ENCODE data around the gene PDRG1. TPM values are rescaled to one million over a fixed set of nuclear protein-coding genes. Genes with fewer than 3 reads are reported as not detected.

The PDRG1 gene
- total RNA-seq: 3.7 TPM

GRCh38 chr20:31951530-31952453 lies at the start of gene PDRG1:
PDRG1 (minus strand) TSS chr20:31952046; CDS start chr20:31951961, 85 bp downstream.
- H3K4me1 ChIP-seq (ENCODE audit: insufficient read depth, low read length): peaks cover 21% of the 10 kb centered on the region
- H3K27me3 ChIP-seq (ENCODE audit: insufficient read depth, low read length): peaks cover 2% of the 10 kb centered on the region
- no peaks in the 10 kb centered on the region for H3K9me3 ChIP-seq (ENCODE audit: low read depth, low read length)
- peak within 1 kb of the TSS; percentile 97 for H3K4me3 ChIP-seq (ENCODE audit: low read length)

GRCh38 chr20:31998246-31998645 lies 46.4 kb upstream of the PDRG1 start:
- no peak overlapping the region for H3K4me3 ChIP-seq (ENCODE audit: low read length)
- no peaks in the 10 kb centered on the region for H3K9me3 ChIP-seq (ENCODE audit: low read depth, low read length)
- peaks cover 16% of the 10 kb centered on the region for H3K27me3 ChIP-seq (ENCODE audit: insufficient read depth, low read length)
- H3K4me1 ChIP-seq (ENCODE audit: insufficient read depth, low read length): no peaks in the 10 kb centered on the region

- Histone ChIP-seq H3K27me3 (ENCODE audit: insufficient read depth, low read length) (peaks cover 19% of the 10 kb centered on the region), H3K4me3 (ENCODE audit: low read length) (no peak overlapping the region), H3K9me3 (ENCODE audit: low read depth, low read length) (no peaks in the 10 kb centered on the region), H3K4me1 (ENCODE audit: insufficient read depth, low read length) (no peaks in the 10 kb centered on the region)
Measured at GRCh38 chr20:31996996-31997395, 45.1 kb upstream of the PDRG1 start.

- H3K4me1 ChIP-seq (ENCODE audit: insufficient read depth, low read length): no peaks in the 10 kb centered on the region
- H3K9me3 ChIP-seq (ENCODE audit: low read depth, low read length): no peaks in the 10 kb centered on the region
- H3K4me3 ChIP-seq (ENCODE audit: low read length): no peak overlapping the region
- peaks cover 19% of the 10 kb centered on the region for H3K27me3 ChIP-seq (ENCODE audit: insufficient read depth, low read length)
Measured at GRCh38 chr20:31992086-31992485, 40.2 kb upstream of the PDRG1 start.

- H3K9me3 ChIP-seq (ENCODE audit: low read depth, low read length): no peaks in the 10 kb centered on the region
- no peak overlapping the region for H3K4me3 ChIP-seq (ENCODE audit: low read length)
- H3K4me1 ChIP-seq (ENCODE audit: insufficient read depth, low read length): no peaks in the 10 kb centered on the region
- peaks cover 19% of the 10 kb centered on the region for H3K27me3 ChIP-seq (ENCODE audit: insufficient read depth, low read length)
Measured at GRCh38 chr20:31991339-31991705, 39.5 kb upstream of the PDRG1 start.

GRCh38 chr20:31990641-31991338 lies 38.9 kb upstream of the PDRG1 start:
- Histone ChIP-seq H3K4me1 (ENCODE audit: insufficient read depth, low read length) (no peaks in the 10 kb centered on the region), H3K9me3 (ENCODE audit: low read depth, low read length) (no peaks in the 10 kb centered on the region), H3K4me3 (ENCODE audit: low read length) (no peak overlapping the region), H3K27me3 (ENCODE audit: insufficient read depth, low read length) (peaks cover 19% of the 10 kb centered on the region)

GRCh38 chr20:31989030-31989645 lies 37.3 kb upstream of the PDRG1 start:
- no peaks in the 10 kb centered on the region for H3K9me3 ChIP-seq (ENCODE audit: low read depth, low read length)
- no peak overlapping the region for H3K4me3 ChIP-seq (ENCODE audit: low read length)
- peaks cover 10% of the 10 kb centered on the region for H3K27me3 ChIP-seq (ENCODE audit: insufficient read depth, low read length)
- H3K4me1 ChIP-seq (ENCODE audit: insufficient read depth, low read length): no peaks in the 10 kb centered on the region

- Histone ChIP-seq H3K27me3 (ENCODE audit: insufficient read depth, low read length) (peaks cover 4% of the 10 kb centered on the region), H3K4me1 (ENCODE audit: insufficient read depth, low read length) (no peaks in the 10 kb centered on the region), H3K9me3 (ENCODE audit: low read depth, low read length) (no peaks in the 10 kb centered on the region), H3K4me3 (ENCODE audit: low read length) (no peak overlapping the region)
Measured at GRCh38 chr20:31988430-31989015, 36.7 kb upstream of the PDRG1 start.

GRCh38 chr20:31987744-31988143 lies 35.9 kb upstream of the PDRG1 start:
- Histone ChIP-seq H3K9me3 (ENCODE audit: low read depth, low read length) (no peaks in the 10 kb centered on the region), H3K27me3 (ENCODE audit: insufficient read depth, low read length) (no peaks in the 10 kb centered on the region), H3K4me3 (ENCODE audit: low read length) (no peak overlapping the region), H3K4me1 (ENCODE audit: insufficient read depth, low read length) (no peaks in the 10 kb centered on the region)

- no peaks in the 10 kb centered on the region for H3K9me3 ChIP-seq (ENCODE audit: low read depth, low read length)
- no peaks in the 10 kb centered on the region for H3K27me3 ChIP-seq (ENCODE audit: insufficient read depth, low read length)
- no peak overlapping the region for H3K4me3 ChIP-seq (ENCODE audit: low read length)
- no peaks in the 10 kb centered on the region for H3K4me1 ChIP-seq (ENCODE audit: insufficient read depth, low read length)
Measured at GRCh38 chr20:31984981-31985471, 33.2 kb upstream of the PDRG1 start.

- no peaks in the 10 kb centered on the region for H3K4me1 ChIP-seq (ENCODE audit: insufficient read depth, low read length)
- no peaks in the 10 kb centered on the region for H3K9me3 ChIP-seq (ENCODE audit: low read depth, low read length)
- no peak overlapping the region for H3K4me3 ChIP-seq (ENCODE audit: low read length)
Measured at GRCh38 chr20:31981784-31982183, 29.9 kb upstream of the PDRG1 start.

GRCh38 chr20:31979713-31980426 lies 28.0 kb upstream of the PDRG1 start:
- H3K4me1 ChIP-seq (ENCODE audit: insufficient read depth, low read length): no peaks in the 10 kb centered on the region
- no peak overlapping the region for H3K4me3 ChIP-seq (ENCODE audit: low read length)
- H3K9me3 ChIP-seq (ENCODE audit: low read depth, low read length): no peaks in the 10 kb centered on the region
- no peaks in the 10 kb centered on the region for H3K27me3 ChIP-seq (ENCODE audit: insufficient read depth, low read length)

More at GRCh38 chr20:31981784-31982183, 29.9 kb upstream of the PDRG1 start:
- H3K27me3 ChIP-seq (ENCODE audit: insufficient read depth, low read length): no peaks in the 10 kb centered on the region

GRCh38 chr20:31977080-31977479 lies 25.2 kb upstream of the PDRG1 start:
- H3K4me1 ChIP-seq (ENCODE audit: insufficient read depth, low read length): no peaks in the 10 kb centered on the region
- no peaks in the 10 kb centered on the region for H3K27me3 ChIP-seq (ENCODE audit: insufficient read depth, low read length)
- no peak overlapping the region for H3K4me3 ChIP-seq (ENCODE audit: low read length)
- no peaks in the 10 kb centered on the region for H3K9me3 ChIP-seq (ENCODE audit: low read depth, low read length)

- H3K27me3 ChIP-seq (ENCODE audit: insufficient read depth, low read length): peaks cover 3% of the 10 kb centered on the region
- H3K9me3 ChIP-seq (ENCODE audit: low read depth, low read length): no peaks in the 10 kb centered on the region
- no peaks in the 10 kb centered on the region for H3K4me1 ChIP-seq (ENCODE audit: insufficient read depth, low read length)
- H3K4me3 ChIP-seq (ENCODE audit: low read length): no peak overlapping the region
Measured at GRCh38 chr20:31975874-31976273, 24.0 kb upstream of the PDRG1 start.

Data from mononuclear cell (primary cell).